Measurements from ENCODE around the gene NUP210L.
"Not testable (repeated sequence)": the region's sequence is repeated elsewhere in the genome, so short reads cannot be mapped to it uniquely, and the experiment has no call there.

Gene NUP210L

DNA sequence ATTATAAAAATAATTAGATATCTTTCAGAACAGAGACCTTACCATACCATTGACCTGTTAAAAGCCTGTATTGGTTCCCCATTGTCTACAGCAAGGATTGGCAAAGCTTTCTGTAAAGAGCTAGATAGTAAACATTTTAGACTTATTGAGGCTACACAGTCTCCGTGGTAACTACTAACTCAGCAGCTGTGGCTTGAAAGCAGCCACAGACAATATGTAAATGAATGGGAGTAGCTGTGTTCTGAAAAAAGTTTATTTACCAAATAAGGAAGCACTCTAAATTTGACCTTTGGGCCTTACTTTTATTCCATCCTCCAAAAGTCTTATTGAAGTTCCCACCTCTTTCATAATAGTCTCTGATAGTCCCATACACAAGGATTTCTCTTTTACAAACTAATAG is 39.7 kb downstream of the NUP210L start:
- no peak overlapping the region for H3K4me3 ChIP-seq (ENCODE audit: low read depth, low read length)
- TF ChIP-seq, protein P1, sequence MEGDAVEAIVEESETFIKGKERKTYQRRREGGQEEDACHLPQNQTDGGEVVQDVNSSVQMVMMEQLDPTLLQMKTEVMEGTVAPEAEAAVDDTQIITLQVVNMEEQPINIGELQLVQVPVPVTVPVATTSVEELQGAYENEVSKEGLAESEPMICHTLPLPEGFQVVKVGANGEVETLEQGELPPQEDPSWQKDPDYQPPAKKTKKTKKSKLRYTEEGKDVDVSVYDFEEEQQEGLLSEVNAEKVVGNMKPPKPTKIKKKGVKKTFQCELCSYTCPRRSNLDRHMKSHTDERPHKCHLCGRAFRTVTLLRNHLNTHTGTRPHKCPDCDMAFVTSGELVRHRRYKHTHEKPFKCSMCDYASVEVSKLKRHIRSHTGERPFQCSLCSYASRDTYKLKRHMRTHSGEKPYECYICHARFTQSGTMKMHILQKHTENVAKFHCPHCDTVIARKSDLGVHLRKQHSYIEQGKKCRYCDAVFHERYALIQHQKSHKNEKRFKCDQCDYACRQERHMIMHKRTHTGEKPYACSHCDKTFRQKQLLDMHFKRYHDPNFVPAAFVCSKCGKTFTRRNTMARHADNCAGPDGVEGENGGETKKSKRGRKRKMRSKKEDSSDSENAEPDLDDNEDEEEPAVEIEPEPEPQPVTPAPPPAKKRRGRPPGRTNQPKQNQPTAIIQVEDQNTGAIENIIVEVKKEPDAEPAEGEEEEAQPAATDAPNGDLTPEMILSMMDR (IDR thresholded peaks at IDR 0.05; ENCODE audit: low read depth, low read length) = no peak
- H3K36me3 ChIP-seq = no peaks in the 10 kb centered on the region
- no peak overlapping the region for H3K27ac ChIP-seq
- H3K9me3 ChIP-seq (ENCODE audit: severe bottlenecking) = no peaks in the 10 kb centered on the region
- DNase-seq = no peak
- H3K27me3 ChIP-seq (ENCODE audit: insufficient read depth, low read depth, severe bottlenecking) = no peaks in the 10 kb centered on the region

DNA sequence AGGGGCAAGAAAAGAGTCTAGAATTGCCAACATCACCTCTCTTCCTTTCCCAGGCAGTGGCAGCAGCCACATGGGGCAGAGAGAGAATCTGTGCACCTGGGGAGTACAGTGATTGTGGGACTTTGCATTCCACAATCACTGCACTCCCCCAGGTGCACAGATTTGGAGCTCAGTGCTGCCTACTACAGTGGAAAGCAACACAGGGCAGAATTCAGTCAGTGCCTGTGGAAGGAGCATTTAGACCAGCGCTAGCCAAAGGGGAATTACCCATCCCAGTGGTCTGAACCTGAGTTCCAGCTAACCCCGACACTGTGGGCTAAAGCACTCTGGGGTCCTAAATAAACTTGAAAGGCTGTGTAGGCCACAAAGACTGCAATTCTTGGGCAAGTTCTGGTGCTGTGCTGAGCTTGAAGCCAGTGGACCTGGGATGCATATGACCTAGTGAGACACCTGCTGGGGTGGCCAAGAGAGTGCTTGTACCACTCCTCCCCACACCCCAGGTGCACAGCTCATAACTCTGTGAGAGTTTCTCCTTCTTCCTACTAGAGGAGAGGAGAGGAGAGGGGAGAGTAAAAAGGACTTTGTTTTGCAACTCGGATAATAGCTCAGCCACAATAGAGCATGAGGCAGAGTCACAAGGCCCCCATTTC is 50.3 kb downstream of the NUP210L start:
- TF ChIP-seq, protein P1 (IDR thresholded peaks at IDR 0.05; ENCODE audit: low read depth, low read length) = peak; percentile 64
- H3K4me3 ChIP-seq (ENCODE audit: low read depth, low read length) = no peak overlapping the region
- no peak for DNase-seq
- H3K27ac ChIP-seq = no peak overlapping the region
- no peaks in the 10 kb centered on the region for H3K36me3 ChIP-seq
- H3K9me3 ChIP-seq (ENCODE audit: severe bottlenecking) = peaks cover 3% of the 10 kb centered on the region
- H3K27me3 ChIP-seq (ENCODE audit: insufficient read depth, low read depth, severe bottlenecking) = no peaks in the 10 kb centered on the region

DNA sequence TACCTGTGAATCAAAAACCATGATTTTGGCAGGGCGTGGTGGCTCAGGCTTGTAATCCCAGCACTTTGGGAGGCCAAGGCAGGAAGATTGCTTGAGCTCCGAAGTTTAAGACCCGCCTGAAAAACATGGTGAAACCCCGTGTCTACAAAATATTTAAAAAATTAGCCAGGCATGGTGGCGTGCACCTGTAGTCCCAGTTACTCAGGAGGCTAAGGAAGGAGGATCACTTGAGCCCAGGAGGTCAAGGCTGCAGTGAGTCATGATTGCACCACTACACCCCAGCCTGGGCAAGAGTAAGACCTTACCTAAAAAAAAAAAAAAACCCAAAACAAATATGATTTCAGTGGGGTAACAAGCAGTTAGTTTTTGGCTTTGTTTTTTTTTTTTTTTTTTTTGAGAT is 54.7 kb downstream of the NUP210L start:
- H3K36me3 ChIP-seq; DNase-seq; H3K27me3 ChIP-seq (ENCODE audit: insufficient read depth, low read depth, severe bottlenecking): not testable (repeated sequence)

DNA sequence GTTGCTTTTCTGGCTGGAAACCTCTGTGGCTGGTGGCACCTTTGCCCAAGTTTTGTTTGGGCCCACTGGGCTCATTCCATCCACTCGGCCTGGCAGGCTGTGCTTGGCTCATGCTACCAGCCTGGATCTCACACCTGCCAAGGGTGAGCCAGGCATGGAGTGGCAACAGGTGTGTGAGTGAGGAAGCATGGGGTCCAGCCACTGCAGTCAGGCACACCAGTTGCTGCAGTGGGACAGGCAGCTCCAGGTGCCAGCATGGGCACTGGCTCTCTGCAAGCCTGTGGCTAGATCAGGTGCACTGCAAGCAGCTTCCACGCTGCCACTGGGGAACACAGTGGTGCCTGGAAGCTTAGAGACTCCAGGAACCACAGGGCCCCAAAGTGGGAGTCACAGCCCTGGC is 57.0 kb downstream of the NUP210L start:
- no peaks in the 10 kb centered on the region for H3K36me3 ChIP-seq
- no peaks in the 10 kb centered on the region for H3K27me3 ChIP-seq (ENCODE audit: insufficient read depth, low read depth, severe bottlenecking)
- H3K4me3 ChIP-seq (ENCODE audit: low read depth, low read length) = no peak overlapping the region
- H3K9me3 ChIP-seq (ENCODE audit: severe bottlenecking) = peaks cover 8% of the 10 kb centered on the region
- TF ChIP-seq, protein P1 (IDR thresholded peaks at IDR 0.05; ENCODE audit: low read depth, low read length) = no peak
- DNase-seq = no peak
- no peak overlapping the region for H3K27ac ChIP-seq

More for the DNA sequence above, 54.7 kb downstream of the NUP210L start:
- H3K9me3 ChIP-seq (ENCODE audit: severe bottlenecking); H3K27ac ChIP-seq; H3K4me3 ChIP-seq (ENCODE audit: low read depth, low read length): not testable (repeated sequence)

DNA sequence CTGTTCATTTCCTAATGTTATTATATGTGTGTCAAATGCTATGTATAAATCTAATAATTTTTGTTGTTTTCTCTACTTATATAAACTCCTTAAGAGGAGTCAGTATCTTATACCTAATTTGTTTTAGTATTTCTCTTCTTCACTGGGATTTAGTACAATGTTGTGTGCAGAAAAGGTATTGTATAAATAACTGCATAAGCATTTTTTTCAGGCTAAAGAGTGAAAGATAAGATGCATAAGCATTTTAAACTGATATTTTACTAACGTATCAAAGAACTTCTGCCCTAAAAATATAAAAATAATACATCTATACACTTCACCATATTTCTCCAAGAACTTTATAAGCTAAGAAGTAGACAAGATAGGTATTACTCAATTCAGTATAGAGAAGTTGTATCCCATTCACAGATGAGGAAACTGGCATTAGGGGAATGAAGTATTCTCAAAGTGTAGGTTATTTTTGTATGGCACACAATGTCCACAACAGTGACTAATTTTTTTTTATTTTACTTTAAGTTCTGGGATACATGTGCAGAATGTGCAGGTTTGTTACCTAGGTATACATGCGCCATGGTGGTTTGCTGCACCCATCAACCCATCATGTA is 59.3 kb downstream of the NUP210L start:
- no peak overlapping the region for H3K27ac ChIP-seq
- H3K36me3 ChIP-seq = no peaks in the 10 kb centered on the region
- peaks cover 8% of the 10 kb centered on the region for H3K9me3 ChIP-seq (ENCODE audit: severe bottlenecking)
- no peaks in the 10 kb centered on the region for H3K27me3 ChIP-seq (ENCODE audit: insufficient read depth, low read depth, severe bottlenecking)
- no peak for DNase-seq
- TF ChIP-seq, protein P1 (IDR thresholded peaks at IDR 0.05; ENCODE audit: low read depth, low read length) = no peak
- H3K4me3 ChIP-seq (ENCODE audit: low read depth, low read length) = no peak overlapping the region

DNA sequence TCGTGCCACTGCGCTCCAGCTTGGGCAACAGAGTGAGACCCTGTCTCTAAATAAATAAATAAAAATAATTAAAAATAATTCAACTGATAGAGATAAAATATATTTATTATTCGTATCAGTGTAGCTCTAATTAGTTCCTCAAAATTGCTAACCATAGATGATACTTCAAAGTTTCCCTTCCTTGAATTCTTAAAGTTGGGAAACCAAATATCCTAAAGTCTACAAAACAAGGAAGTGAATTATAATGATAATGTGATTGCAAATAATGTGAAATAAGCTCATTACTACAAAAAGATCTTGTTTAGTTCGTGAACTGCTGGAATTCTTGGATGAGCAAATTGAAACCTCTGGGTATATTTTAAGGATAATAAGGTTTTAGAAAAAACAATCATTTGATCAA is 60.5 kb downstream of the NUP210L start:
- Histone ChIP-seq H3K4me3 (ENCODE audit: low read depth, low read length) (no peak overlapping the region), H3K27ac (no peak overlapping the region), H3K27me3 (ENCODE audit: insufficient read depth, low read depth, severe bottlenecking) (no peaks in the 10 kb centered on the region), H3K36me3 (no peaks in the 10 kb centered on the region), H3K9me3 (ENCODE audit: severe bottlenecking) (peaks cover 8% of the 10 kb centered on the region)
- TF ChIP-seq, protein P1 (IDR thresholded peaks at IDR 0.05; ENCODE audit: low read depth, low read length) = no peak
- DNase-seq = no peak

Data from WERI-Rb-1 (cell line).